Fibroblast of skin of back (primary cell): ENCODE results near the gene PCDHGC3.

ENCODE experiments used
- DNase-seq: peaks from one replicate; pipeline ENCODE4 v3.0.0-alpha.2; 2013

Gene PCDHGC3

GRCh38 chr5:141485321-141486055 is 9.7 kb downstream of the PCDHGC3 start:
- DNase-seq, result no peak

- no peak for DNase-seq
Measured at GRCh38 chr5:141486091-141486490, 10.3 kb downstream of the PCDHGC3 start.

GRCh38 chr5:141487131-141487530 is 11.4 kb downstream of the PCDHGC3 start:
- DNase-seq, result no peak

- peak; percentile 82 for DNase-seq
Measured at GRCh38 chr5:141488591-141489561, 13.1 kb downstream of the PCDHGC3 start, which contains the start of gene PCDHGC5. Gene PCDHGC5, plus strand, starts transcription at chr5:141489081. Its CDS starts 160 bp downstream, at chr5:141489241.

GRCh38 chr5:141489841-141490240 is 14.1 kb downstream of the PCDHGC3 start:
- no peak for DNase-seq

GRCh38 chr5:141490271-141490670 is 14.5 kb downstream of the PCDHGC3 start:
- no peak for DNase-seq

GRCh38 chr5:141490771-141491170 is 15.0 kb downstream of the PCDHGC3 start:
- DNase-seq, result no peak

- DNase-seq, result no peak
Measured at GRCh38 chr5:141491323-141492167, 15.8 kb downstream of the PCDHGC3 start.

- no peak for DNase-seq
Measured at GRCh38 chr5:141492168-141492885, 16.6 kb downstream of the PCDHGC3 start.

- peak; percentile 86 for DNase-seq
Measured at GRCh38 chr5:141493500-141494422, 18.0 kb downstream of the PCDHGC3 start.

- peak; percentile 68 for DNase-seq
Measured at GRCh38 chr5:141494761-141495452, 19.1 kb downstream of the PCDHGC3 start.

- no peak for DNase-seq
Measured at GRCh38 chr5:141495453-141495811, 19.7 kb downstream of the PCDHGC3 start.

- peak; percentile 91 for DNase-seq
Measured at GRCh38 chr5:141496038-141496437, 20.3 kb downstream of the PCDHGC3 start.

GRCh38 chr5:141501761-141502160 is 26.0 kb downstream of the PCDHGC3 start:
- no peak for DNase-seq

GRCh38 chr5:141503681-141504080 is 27.9 kb downstream of the PCDHGC3 start:
- DNase-seq, result no peak

- no peak for DNase-seq
Measured at GRCh38 chr5:141504216-141504615, 28.4 kb downstream of the PCDHGC3 start.

GRCh38 chr5:141506381-141507155 is 30.8 kb downstream of the PCDHGC3 start:
- no peak for DNase-seq

GRCh38 chr5:141507387-141508091 is 31.8 kb downstream of the PCDHGC3 start:
- peak; percentile 84 for DNase-seq

GRCh38 chr5:141508440-141508797 is 32.7 kb downstream of the PCDHGC3 start:
- no peak for DNase-seq
